Germinal center (tissue), 1 donor: Measurements from ENCODE around the gene NPB.

Source experiments
- DNase-seq: peaks from one replicate; pipeline ENCODE4 v3.0.0; 2012; ENCODE audit warnings: mixed read lengths, low spot score

NPB gene

DNA sequence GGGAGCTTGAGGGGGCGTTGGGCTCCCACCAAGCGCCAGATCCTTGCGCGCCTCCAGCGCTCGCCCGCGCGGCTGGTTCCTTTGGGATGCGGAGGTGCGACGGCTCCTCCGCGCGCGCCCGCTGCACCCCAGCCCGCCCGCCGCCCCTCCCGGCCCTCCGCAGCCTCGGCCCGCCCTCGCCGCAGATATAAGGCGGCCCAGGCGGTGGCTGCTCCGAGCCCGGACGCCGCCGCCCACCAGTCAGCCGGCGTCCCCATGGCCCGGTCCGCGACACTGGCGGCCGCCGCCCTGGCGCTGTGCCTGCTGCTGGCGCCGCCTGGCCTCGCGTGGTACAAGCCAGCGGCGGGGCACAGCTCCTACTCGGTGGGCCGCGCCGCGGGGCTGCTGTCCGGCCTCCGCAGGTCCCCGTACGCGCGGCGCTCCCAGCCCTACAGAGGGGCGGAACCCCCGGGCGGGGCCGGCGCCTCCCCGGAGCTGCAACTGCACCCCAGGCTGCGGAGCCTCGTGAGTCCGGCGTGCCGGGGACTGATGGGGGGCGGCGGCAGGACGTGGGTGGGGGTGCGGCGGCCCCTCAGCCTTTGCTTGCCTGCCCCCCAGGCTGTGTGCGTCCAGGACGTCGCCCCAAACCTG lies at the start of gene NPB:
NPB (plus strand) TSS at position 216 of the 630 bp plus-strand sequence; CDS start at position 256, 40 bp downstream.
- DNase-seq, result no peak

DNA sequence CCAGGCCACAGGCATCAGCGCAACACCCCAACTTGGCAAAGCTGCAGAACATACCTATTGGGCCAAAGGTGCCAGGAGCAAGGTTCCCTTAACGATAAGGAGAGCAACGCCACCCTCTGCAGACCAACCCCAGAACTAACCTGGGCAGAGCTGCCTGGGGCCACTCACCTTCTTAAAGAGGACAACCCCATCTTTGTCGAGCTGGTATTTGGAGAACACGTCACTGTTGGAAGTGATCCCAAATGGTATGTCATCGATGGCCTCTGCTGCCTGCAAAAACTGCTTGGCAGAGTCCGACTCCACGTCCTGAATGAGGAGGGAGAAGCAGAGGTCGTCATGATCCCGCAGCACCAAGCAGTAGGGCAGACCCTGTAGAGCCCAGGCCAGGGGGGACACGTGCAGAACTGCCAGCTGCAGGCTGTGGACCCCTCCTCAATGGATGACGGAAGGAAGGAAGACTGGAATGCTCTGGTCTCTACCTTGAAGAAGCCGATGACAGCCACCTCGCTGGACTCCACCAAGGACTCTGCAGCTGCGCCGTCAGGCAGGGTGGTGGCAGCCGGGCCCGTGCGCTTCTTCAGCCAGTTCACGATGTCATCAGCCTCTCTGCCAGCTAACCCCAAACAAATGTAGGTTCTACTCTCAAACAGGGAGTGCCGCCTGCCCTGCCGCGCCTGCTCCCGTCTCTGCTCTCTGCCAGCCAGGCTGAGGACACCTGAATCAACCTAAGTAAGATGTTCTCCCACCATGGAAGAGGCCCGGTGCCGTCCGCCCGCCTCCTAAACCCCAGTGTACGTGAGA lies 46.9 kb upstream of the NPB start:
- no peak for DNase-seq

DNA sequence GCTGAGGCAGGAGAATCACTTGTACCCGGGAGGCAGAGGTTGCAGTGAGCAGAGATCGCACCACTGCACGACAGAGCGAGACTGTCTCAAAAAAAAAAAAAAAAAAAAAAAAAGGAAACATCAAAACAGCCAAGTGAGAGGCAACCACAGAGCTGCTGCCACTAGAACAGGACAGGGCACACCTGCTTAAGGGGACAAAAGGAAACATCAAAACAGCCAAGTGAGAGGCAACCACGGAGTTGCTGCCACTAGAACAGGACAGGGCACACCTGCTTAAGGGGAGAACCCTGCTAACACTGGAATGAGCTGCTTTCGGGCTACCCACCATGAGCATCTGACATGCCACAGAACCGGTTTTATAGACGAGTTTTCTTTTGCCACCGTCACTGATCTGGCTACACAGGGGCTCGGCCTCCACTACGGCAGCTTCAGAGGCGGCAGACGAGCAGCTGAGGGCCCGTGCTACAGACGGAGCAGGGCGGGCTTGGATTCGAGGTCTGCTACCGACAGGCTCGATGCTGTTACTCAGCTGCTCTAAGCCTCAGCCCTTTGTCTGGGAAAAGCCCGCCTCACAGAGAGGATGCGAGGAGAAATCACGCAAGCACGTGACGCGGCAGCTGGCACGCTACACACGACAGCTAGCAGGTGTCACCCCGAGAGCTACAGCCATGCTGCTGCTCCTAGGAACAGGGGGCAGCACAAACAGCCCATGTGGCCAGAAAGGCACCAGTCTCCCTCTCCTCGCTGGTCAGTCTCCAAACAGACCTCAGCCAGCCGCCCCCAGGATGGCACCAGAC lies 43.7 kb upstream of the NPB start:
- no peak for DNase-seq

GRCh38 chr17:81858967-81859905 lies 42.8 kb upstream of the NPB start:
- no peak for DNase-seq

GRCh38 chr17:81859906-81860755 lies 41.9 kb upstream of the NPB start, which contains the start of gene P4HB:
TSS of gene P4HB (minus strand) at chr17:81860535. CDS start at chr17:81860471, 64 bp downstream.
- no peak for DNase-seq

DNA sequence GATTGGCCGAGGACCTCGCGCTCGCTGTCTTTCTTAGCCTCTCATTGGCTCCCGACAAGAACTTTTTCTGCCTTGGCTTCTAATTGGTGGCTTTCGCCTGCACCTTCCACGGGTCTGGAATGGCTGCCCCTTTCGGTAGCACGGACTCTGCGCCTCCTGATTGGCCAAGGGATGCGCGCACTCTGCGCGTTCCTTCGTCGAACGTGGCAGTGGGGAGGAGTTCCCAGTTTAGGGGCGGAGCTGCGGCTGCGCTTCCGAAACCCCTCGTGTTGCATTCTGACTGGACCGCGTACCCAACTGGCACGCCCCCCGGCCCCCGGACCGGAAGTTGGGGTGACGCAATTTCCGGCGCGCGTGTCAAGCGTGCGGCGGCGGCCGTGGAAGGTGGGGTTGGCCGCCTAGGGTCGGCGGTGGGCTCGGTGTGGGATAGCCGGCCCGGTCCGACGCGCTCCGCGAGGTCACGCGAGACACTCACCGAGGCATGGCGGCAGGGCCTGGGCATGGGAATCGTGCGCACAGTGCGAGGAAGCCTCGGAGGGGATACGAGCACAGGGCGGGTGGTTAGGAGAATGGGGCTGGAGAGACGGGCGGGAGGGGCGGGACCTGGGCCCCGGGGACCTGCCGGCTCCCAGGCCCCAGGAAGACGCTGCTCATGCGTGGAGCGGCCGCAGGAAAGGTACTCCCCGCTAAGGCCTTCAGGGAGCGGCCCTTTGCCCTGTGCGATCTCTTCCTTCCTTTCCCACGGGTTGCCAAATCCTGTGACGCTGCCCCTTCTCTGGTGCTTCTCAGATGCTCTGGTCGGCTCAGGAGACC lies 41.1 kb upstream of the NPB start:
- DNase-seq, result peak; percentile 100

- no peak for DNase-seq
Observed at GRCh38 chr17:81863123-81863675, 38.8 kb upstream of the NPB start.

DNA sequence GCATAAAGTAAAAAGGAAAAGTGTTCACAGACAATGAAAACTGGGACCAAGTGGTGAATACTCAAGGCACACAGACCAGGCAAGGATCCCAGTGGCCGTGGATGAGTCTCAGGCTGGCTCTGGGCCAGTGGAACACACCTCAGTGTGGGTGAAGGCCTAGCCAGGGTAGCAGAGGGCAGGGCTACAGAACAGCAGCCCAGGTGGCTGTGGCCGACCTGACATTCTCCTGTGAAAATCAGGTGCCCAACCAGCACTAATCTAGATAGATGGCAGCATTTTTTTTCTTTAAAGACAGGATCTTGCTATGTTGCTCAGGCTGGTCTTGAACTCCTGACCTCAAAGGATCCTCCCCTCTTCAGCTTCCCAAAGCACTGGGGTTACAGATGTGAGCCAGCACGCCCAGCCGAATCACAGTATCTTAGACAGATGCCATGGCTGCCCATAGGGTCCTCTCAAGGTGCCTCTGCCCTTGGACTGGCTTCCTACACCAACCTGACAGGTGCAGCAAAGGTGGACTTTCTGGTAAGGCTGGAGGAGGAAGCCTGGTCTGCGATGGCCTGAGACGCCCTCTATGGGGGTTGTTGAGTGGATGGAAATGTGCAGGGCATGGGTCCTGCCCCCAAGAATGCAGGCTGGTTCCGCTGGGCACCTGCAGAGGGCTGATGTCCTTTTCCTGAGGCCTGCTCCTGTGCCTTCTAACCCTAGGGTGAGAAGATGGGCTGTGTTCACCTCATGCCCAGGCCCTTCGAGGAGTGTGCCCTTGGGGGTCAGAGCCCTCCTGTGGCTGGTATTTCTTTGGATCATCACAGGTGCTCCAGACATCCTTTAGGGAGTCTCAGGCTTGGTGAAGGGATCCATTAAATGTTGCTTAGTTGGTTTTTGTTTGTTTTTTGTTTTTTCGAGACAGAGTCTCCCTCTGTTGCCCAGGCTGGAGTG lies 37.9 kb upstream of the NPB start:
- DNase-seq, result no peak

DNA sequence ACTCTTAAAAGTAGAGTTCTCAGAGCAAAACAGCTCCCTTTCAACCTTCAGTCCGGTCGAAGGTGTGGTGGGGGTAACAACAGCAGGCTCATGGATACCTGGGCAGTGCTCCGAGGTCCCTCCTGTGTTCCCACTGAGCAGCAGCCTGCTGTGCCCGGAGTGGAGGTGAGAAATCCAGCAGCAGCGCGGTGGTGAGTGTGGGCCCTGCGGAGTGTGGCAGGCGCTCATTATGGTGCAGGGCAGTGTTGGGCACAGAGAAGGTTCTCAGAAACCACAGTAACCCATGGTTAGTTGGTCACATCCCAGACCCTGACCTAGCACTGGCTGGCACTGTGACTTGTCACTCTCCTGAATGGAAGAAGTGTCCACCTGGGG lies 36.7 kb upstream of the NPB start:
- no peak for DNase-seq

DNA sequence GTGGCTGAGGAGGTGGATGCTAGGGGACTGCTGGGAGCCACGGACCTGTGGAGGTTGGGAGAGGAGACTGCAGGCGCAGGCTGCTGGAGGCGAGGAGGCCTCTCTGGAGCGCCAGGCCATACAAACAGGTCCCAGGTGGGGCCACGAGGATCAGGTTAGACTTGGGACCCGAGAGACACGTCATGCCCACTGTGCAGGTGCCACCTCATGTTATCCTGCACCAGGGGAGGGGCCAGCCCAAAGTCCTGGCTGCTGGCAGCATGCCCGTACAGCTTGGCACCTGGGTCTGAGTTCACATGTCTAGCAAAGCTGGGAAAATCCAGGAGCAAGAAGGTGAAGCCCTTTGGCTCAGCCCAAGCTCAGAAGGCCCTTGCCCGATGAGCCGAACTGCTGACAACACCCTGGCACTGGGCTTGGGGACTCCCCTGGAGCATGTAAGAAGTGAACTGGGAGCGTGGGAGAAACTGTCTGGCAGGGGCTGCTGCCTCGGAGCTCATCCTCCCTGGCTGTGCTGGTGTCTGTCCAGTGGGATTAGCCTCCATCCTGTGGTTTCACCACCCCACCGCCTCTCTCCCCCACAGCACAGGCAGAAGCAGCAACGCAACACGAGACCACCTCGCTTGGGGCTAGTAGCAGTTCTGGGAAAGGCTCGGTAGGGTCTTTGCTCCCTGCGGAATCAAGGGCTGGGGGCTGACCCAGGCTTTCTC lies 36.2 kb upstream of the NPB start:
- no peak for DNase-seq

DNA sequence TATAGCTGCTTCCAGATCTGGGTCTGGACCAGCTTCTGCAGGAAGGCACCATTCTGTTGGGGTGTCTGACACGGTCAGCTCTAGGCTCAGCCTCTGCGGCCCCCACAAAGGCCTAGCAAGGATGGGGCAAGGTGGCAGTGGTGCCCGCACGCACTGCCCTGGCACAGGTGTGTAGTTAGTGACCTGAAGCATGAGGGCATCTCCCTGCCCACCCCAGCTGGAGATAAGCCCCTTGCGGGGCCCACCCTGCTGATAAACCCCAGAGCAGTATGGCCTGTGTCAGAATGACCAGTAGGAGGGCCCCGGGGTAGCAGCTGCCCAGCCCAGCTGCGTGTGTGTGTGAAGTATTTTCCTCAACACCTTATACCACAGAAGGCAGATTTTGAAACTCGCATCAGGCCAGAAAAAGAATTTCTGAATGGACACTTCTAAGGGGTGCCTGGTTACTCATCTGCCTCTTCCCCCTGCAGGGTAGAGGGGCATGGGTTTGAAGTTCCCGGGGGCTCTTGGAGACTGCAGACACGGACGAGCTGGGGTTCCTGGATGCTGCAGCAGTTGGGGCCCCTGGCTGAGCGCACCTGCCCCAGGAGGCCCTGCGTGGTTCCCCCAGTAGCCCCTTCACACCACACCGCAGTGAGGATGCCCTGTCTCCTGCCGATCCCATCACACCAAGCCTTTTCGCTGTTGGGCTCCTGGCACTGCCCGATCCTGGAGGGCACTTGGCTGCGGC lies 35.4 kb upstream of the NPB start:
- DNase-seq, result no peak

DNA sequence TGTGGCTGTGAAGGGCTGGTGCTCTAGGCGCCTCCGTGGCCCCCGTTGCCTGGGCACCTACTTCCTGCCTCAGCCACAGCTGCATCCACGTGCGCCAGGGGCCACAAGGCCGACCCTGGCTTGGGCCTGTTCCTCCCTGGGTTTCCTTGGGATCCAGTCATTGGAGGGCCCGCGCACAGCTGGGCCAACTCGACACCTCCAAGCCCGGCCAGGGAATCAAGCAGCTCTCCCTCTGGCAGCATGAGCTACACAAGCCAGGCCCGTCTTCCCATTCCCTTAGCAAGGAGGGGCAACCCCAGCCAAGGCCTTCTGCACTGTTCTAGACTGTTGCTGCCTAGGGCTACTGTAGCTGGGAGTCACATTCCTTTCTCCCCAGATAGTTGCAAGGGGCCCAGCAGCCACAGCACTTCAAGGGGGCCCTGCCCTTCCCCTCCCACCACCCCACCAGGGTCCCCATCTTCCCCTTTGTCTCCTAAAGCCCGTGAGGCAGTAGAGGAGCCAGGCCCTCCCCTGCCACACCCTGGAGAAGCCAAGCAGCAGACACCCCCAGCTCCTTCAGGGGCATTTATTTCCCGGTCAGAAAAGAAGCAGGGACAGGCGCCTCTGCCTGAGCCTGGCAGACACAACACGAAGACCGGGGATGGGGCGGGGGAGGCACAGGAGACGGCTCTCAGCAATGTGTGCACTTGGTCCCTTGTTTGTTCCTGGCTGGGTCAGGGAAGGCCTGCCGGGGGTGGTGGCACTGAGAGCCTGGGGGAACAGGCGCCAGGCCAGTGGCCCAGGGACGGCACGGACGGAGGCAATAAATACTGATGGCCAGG lies 34.7 kb upstream of the NPB start:
- DNase-seq, result no peak

DNA sequence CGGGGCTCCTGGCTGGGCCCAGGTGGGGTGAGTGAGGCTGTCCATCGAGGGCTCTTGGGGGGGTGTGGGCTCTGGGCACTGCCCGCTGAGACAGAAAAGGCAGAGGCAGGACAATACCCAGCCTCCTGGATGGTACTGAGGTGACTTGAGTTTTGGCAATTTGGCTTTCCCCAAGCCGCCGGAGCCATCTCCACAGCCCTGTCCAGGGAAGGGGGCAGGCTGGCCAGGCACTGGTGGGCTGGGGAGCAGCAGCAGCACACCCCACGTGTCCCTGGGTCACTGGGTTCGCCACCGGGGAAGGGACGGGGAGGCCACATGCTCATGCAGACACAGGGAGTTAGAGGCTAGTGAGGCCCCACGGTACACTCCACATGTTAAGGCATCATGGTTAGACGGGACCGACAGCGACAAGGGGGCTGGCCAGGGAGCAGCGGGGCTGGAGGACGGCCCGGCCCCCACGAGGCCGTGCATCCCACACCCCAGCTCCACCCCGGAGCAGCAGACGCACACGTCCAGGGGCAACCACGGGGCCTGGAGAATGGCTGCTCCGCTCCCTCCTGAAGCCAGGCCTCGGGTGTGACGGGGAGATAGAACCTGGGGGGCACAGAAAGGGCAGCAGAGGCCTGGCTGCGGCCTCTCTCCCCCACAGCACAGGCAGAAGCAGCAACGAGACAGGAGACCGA lies 33.9 kb upstream of the NPB start:
- no peak for DNase-seq

GRCh38 chr17:81868674-81869220 lies 33.3 kb upstream of the NPB start:
- DNase-seq, result no peak
